GM21423 (cell line): ENCODE results near the gene KCND3.

Experiments
- ATAC-seq: cut with Tn5 transposase; IDR thresholded peaks from one replicate; pipeline ENCODE4 v1.9.1; 2021; ENCODE audit warnings: mild to moderate bottlenecking, moderate library complexity; ENCODE audit not compliant: unreplicated experiment

The KCND3 gene

GRCh38 chr1:111884772-111885443, 104.6 kb downstream of the KCND3 start:
- no peak for ATAC-seq

DNA sequence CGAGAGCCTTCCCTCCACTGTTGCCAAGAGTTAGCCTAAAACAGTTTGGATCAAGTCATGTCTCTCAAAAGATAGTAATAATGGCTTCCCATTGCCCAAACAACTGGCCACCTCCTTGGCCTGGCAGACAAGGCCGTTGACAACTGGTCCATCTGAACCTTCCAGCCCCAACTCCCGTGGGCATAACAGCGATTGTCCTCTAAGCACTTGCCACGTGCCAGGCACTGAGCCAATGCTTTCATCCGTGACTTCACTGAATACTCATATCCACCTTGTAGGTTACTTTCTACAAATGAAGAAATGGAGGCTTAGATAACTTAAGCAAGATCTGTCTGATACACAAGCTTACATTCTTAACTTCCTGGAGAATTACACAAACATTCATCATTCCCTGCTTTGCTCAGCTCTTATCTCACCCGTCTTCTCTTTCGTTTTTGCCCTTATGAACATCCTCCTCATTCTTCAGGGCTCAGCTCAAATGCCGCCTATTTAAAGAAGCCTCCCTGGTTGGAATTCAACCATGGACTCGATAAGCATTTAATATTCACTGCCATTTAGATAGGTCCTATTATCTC, 106.4 kb downstream of the KCND3 start:
- ATAC-seq = no peak

DNA sequence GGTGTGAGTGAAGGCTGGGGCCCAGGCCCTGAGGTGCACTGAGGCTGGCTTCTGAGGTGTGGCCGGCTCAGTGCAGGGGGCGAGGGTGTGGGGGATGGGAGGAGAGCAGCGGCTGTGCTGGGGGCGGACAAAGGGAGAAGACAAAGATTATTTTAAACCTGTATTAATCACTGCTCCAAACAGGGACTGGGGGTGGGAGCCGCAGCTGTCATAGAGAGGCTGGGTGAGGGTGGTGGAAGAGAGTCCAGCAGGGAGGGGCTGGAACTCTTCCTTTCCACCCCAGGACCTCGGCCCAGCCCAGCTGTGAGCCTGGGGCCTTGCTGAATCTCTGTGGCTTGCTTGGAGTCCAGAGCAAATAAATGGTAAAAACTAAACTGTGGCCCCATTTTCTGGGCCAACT, 106.9 kb downstream of the KCND3 start:
- no peak for ATAC-seq

GRCh38 chr1:111880881-111881837, 108.3 kb downstream of the KCND3 start:
- no peak for ATAC-seq

GRCh38 chr1:111879081-111879480, 110.4 kb downstream of the KCND3 start:
- no peak for ATAC-seq

GRCh38 chr1:111878649-111879048, 110.8 kb downstream of the KCND3 start:
- no peak for ATAC-seq

- ATAC-seq = no peak
Measured at GRCh38 chr1:111878091-111878490, 111.4 kb downstream of the KCND3 start.

GRCh38 chr1:111876631-111877030, 112.8 kb downstream of the KCND3 start:
- ATAC-seq = no peak

- ATAC-seq = no peak
Measured at GRCh38 chr1:111875640-111876039, 113.8 kb downstream of the KCND3 start.

- no peak for ATAC-seq
Measured at GRCh38 chr1:111873460-111874030, 115.9 kb downstream of the KCND3 start.

- ATAC-seq = no peak
Measured at GRCh38 chr1:111870181-111870580, 119.3 kb downstream of the KCND3 start.

GRCh38 chr1:111867868-111868440, 121.5 kb downstream of the KCND3 start:
- ATAC-seq = no peak

DNA sequence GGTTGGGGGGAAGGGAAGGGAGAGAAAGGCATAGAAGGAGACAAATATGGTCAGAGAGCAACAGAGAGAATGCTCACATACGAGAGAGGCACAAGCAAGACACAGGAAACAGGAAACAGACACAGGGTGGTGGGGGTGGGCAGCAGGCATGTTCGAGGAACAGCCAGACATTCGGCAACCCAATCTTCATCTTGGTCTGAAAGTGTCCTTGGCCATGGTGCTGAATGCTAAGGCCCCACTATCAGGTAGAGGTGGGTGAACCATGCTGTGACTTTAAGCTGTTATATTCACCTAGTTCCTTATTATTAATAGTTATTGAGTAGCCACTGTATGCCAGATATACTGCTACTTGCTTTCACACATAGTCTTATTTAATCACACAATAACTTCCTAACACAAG, 124.6 kb downstream of the KCND3 start:
- ATAC-seq = no peak

DNA sequence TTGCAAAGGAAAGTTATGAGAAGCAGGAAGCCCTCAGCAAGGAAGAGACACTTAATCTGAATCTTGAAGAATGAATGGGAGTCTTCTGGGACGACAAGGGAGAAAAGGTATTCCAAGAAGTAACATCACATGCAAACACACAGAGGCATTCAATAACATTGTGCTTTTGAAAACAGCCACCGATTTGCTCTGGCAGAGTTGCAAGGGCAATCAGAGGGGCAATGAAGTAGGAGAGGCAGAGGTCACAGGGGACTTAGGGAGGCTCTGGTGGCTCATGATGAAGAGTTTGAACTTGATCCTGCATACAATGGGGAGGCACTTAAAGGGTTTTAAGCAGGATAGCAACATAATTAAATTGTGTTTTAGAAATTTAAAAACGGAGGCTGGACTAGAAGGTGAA, 126.1 kb downstream of the KCND3 start:
- no peak for ATAC-seq

GRCh38 chr1:111862599-111862998, 126.9 kb downstream of the KCND3 start:
- no peak for ATAC-seq

- ATAC-seq = no peak
Measured at GRCh38 chr1:111861523-111861922, 127.9 kb downstream of the KCND3 start.

- ATAC-seq = no peak
Measured at GRCh38 chr1:111857194-111857651, 132.2 kb downstream of the KCND3 start.

GRCh38 chr1:111856411-111857185, 132.9 kb downstream of the KCND3 start:
- ATAC-seq = no peak

DNA sequence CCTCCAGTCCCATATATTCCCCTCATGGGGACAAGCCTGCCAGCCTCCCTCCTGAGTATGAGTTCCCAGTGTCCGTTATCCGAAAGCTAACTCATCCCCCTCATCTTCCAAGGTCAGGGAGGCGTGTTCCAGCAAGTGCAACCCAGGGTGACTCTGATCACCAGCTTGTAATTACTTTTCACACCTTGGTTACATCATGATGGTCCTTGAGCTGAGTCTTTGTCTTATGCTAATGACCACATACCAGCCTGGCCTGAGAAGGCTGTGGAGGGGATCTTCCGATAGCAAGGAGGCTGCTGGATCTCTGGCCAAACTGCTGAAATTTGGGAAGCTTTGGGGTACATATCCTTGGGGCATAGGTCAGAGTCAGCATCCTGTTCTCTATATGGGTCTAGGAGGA, 134.2 kb downstream of the KCND3 start:
- ATAC-seq = no peak

GRCh38 chr1:111852261-111852721, 137.2 kb downstream of the KCND3 start:
- no peak for ATAC-seq
